Effector CD8-positive, alpha-beta T cell (primary cell): ENCODE data around the gene MCM3.

Experiments
- DNase-seq: peaks from one replicate; lab custom pipeline; 2025; lab: John Stamatoyannopoulos, UW

The MCM3 gene

DNA sequence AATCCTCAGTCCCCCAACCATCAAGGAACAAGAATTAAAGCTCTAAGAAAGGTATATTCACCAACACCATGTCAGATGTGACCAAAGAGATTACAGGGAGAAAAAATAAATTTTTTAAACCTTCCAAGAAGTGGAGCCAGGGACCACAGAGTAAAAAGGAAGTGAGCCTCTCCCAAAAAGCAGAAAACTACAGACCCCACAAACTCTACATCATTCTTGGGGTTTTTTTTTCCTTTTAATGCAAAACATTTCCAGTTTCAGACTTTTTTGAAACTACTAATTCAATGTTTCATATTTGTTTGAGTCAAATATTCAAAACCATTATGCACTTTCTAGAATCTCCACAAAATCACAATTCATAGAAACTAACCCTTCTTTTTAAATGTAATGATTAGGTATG lies 33.4 kb downstream of the MCM3 start:
- no peak for DNase-seq

DNA sequence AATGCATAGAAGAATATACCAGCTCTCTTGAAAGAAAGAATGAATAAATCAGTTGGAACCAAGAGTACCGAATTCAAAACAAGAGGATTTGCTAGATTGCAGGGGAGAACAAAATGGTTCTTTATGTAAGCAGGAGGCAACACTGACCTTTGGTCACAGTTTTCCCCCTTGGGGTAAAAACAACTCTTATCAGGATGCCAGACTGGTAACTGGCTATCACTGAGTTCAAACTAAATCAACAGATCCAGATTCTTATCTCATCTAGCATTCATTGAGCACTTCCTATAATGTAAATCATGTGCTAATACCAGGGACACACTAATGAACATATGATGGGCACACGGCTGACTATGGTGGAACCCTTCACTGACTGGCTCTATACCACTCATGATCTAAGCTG lies 35.5 kb downstream of the MCM3 start:
- DNase-seq, result no peak

DNA sequence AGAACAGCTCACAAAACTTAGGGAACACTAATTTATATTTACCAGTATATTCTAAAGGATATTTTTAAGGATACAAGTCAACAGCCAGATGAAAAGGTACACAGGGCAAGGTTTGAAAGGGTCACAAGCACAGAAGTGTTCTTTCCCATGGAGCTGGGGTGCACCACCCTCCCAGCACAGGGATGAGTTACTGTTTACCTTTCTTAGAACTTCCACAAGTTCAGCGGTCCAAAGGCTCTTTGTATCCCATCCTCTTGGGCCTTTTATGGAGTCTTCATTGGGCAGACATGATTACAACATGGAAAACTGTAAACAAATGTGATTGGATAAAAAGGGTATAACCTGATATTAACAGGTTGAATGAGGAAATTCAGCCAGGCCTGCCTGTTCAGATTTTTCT lies 39.1 kb downstream of the MCM3 start:
- no peak for DNase-seq

DNA sequence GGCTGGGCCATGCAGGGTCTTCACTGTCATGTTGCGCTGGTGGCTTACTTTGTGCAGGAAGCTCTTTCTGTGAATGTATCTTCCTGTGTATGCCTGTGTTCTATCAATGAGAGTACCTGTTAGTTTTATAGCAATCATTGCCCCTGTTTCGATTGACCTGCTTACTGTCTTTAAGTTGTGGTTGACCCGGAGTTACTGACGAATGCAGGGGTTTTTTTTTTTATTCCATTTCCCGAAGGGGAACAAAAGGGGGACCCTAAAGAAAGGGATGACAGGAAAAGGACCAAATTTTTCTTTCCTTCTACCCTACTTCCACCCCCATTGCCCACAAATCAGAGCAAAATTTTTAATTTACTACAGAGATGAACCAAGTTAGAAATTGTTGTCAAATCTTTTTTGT lies 40.1 kb downstream of the MCM3 start, which contains the start of gene IL17F:
Gene IL17F, minus strand, starts transcription at position 101 of the 400 bp plus-strand sequence. Its CDS starts 71 bp downstream, at position 30.
- DNase-seq, result no peak

DNA sequence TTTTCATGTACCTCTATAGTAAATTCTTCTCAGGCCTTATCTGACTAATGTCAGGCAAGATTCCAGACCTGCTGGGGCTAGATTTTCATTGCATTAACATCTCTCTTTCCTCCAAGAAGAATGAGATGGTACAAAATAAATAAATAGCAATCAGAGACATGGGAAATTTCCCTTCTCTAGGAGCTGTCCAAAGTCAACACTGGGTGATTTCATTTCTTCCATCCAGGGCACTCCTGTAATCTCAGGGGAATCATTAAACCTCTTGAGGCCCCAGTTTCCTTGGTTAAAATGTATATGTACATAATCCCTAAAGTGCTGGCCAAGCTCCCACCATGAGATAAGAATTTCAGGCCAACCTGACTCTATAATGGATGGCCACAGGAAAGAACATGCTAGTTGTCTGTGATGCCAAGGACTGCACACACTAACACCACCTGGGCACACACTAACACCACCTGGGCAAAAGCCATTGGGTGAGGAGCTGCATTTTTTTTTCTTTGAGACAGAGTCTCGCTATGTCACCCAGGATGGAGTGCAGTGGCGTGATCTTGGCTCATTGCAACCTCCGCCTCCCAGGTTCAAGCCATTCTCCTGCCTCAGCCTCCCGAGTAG lies 41.2 kb downstream of the MCM3 start:
- no peak for DNase-seq

DNA sequence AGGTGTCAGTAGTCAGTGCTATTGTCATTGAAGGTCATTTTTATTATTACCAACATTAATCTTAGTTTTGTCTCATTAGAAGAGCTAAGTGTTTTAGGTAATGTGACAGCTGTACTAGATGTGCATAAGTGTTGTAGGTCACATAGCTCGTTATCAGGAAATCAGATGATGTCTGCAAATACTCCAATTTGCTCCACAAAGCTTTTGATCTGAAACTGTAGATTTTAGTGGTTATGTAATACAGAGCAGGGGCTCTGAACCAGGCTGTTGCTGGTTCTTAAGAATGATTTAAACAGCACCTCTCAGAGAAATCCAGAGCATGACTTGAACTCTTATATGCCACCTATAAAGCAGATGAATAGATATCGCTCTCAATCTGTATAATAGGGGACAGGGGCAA lies 42.7 kb downstream of the MCM3 start:
- no peak for DNase-seq

DNA sequence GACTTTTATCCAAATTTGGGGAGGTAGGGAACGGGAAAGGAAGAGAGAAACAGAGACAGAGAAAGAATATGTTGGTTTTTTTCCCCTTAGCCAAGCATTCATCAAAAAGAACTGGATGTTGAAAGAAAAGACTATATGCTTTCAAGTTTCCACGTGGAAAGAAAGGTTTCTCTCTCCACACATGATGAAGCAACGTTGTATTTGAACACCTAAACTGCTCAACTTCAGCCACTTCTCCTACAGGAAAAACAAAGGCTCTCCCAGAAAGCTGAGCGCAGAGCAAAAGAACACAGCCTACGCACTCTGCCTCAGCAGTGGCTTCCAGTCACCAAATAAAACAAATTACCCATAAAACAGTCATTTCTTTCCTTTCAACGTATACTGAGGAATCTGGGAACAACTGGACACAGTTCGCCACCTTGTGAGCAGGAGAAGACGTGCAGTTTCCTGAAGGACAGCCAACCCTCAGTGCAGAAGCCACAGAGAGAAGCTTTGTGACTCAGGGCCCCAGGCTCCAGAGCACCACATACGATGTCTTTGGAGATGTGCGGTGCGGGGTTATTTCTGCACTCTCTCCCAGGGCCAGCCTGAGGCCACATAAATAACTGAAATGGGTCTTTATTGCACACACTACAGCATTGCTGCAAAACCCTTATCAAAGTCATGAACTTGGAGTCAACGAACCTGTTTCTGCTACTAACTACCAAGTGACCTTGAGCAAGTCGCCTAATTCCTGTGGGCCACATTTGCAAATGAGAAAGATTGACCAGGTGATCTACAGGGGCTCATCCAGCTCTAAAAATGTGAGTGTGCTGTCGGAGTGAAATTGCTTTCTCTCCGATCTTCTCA lies 50.3 kb downstream of the MCM3 start:
- no peak for DNase-seq

DNA sequence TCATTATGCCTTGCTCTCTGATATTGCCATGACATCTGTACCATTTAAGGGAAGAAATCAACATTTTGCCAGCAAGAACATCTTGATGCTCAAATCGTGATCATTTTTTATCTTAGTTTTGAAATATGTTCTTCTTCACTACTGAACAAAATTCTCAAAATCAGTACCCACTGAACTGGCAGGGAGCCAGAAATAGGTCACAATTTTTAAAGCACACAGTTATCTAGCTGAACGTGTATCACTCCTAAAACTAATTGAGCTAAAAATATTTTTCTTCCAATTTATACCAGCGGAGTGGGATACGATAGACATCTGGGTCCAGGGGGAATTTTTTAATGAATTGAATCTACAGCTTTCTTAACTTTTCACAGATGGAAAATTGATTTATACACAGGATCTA lies 51.5 kb downstream of the MCM3 start:
- DNase-seq, result no peak

DNA sequence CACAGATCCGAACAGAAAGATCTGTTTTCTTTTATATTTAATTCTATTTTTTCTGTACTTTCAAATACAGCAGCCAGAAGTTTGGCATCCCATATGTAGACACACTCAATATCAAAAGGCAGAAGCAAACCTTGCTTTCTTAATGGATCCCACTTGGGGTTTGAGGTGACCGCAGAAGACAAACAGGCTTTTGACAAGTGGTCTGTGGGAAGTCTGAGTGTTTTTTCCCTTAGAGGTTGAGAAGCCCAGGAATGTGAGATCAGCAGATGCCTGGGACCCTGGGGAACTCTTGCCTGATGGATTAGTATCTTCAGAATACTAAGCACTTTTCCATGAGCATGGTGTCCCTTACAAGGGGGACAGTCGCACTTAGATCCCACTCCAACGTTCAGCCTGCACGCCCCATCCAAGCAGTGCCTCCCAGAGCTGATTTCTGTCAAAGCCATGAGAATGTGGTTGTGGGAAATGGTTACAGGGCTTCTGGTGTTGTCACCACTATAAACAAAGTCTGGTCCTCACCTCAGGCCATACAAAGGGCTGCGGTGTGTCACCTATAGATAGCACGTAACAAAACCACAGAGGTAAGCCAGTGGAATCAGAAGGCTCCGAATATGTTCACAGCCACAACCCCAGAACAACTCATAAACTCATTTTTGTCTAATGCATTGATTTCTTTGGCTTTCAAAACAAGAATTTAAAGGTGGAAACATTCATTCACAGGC lies 53.0 kb downstream of the MCM3 start:
- no peak for DNase-seq

DNA sequence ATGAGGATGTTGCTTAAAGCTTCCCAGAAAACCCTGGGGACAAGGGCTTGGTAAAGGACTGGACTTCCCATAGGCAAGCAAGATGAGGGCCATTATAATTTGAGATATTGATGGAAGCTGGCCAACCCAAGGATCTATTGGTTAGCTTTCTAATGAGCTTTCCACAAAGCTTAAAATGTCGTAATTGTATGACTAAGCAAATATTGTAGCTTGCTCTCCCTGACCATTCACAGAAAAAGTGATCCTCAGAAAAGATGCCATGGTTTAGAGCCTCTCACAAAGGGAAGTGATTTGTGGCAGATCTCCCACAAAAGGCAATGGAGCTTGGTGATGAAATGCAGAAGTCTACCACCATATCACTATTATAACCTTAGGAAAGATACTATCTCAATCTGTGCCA lies 53.9 kb downstream of the MCM3 start:
- DNase-seq, result no peak

DNA sequence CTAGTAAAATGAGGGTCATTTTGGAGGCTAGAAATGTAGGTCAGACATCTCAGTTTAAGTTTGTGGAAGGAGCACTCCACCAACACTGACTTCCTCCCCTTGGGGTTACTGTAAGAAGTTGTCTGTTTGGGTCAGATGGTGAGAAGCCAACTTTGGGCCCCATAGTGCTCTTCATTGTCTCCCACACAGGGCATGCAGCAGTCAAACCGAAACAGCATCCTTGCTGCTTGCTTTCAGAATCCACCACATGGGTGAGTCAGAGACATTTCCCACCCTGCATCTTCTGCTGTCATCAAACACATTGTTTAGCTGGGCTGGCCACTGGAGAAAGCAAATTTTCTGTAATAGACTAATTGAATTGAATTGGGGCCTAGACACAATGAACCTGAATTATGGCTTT lies 57.0 kb downstream of the MCM3 start:
- no peak for DNase-seq

DNA sequence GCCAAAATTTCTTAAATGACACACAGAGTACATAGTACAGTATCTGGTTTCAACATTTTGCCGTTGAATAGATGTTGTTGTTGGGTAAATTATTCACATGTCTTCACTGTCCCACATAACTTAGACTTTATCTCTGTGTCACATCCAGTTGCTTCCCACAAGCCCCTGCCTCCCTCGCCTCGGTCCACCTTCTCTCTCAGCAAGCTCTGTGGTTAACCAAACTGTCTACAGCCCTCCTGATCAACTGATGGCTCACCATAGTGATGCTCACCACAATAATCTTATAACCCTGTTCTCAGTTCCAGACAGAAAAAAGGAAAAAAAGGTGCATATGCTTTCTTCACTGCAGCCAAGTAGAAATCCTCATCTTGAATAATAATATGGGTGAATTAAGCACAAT lies 63.2 kb downstream of the MCM3 start:
- no peak for DNase-seq

DNA sequence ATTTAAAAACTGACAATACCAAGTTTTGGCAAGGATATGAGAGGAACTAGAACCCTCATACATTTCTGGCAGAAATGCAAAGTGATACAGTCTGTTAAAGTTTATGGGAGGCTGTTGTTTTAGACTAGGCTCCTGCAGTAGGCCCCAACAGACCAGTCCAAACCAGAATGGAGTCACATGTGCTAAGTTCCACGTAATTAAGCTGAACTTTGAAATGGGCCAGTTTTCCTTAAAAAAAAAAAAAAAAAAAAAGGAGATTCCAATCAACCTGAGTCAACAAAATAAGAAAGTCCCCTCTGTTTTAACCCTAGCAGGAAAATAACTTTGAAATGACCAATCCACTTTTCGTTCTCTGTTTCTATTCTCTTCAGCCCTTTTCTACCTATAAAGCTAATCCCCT lies 66.8 kb downstream of the MCM3 start:
- no peak for DNase-seq

DNA sequence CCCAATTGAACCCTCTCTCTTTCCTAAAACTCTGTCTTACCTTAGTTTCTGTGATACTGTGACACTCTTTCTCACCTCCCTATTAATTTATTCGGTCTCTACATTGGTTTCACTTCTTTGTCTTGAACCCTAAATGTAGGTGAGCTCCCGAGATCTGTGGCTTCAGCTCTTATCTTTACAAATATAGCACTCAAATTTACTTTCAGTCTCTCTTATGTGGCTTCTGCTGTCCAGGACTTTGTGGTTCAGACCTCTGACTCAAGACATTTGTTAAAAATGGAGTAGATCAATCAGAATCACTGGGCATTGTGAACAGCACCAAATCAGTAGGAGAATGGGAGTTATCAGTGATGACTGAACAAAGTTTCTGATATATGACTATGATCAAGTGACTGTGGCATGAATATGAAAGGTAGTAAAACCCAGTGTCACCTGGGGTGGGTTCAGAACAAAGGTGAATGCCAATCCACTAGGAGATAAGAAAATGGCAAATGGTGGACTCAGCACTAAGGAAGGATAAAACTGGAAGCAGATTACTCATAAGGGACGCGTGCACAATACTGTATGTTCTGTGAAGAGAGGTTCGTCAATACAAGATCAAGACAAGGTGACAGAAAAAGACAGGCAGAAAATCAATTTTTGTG lies 67.5 kb downstream of the MCM3 start:
- no peak for DNase-seq

DNA sequence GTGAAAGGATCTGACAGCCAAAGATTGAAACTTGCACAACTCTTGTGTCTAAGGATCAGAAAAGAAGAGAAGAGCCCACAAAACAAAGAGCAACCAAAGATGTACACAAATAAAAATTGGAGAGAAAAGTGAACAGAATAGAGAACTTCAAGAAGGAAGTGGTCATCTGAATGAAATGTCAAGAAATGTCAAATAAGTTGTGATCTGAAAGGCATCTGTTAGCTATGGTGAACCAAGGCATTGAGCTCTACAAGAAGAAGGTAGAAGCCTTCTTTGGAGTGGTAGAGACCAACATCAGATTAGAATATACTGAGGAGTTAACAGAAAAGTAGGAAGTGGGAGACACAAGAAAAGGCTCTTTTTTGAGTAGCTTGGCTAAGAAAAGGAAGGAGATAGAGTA lies 68.8 kb downstream of the MCM3 start:
- no peak for DNase-seq
